GM18505 (cell line): ENCODE measurements around the gene UBAC1.

ENCODE experiments used
- ATAC-seq: cut with Tn5 transposase; IDR thresholded peaks from one replicate; pipeline ENCODE4 v1.9.1; 2021; ENCODE audit not compliant: unreplicated experiment
- POLR2A ChIP-seq: IDR thresholded peaks from 4 replicates; pipeline ENCODE4 v1.6.1; 2011; ENCODE audit warnings: borderline replicate concordance; ENCODE audit not compliant: insufficient read depth, insufficient read length; ENCODE audit errors: extremely low read depth

The UBAC1 gene

GRCh38 chr9:136001231-136001630 is 40.1 kb upstream of the UBAC1 start:
- no peak for ATAC-seq
- TF ChIP-seq POLR2A: no peak

GRCh38 chr9:135998410-135999071 is 37.4 kb upstream of the UBAC1 start:
- TF ChIP-seq POLR2A: no peak
- ATAC-seq: no peak

- no peak for TF ChIP-seq POLR2A
- ATAC-seq: no peak
Measured at GRCh38 chr9:135998016-135998380, 36.8 kb upstream of the UBAC1 start.

GRCh38 chr9:135997090-135998015 is 36.2 kb upstream of the UBAC1 start:
- no peak for TF ChIP-seq POLR2A
- no peak for ATAC-seq

- TF ChIP-seq POLR2A: no peak
- no peak for ATAC-seq
Measured at GRCh38 chr9:135995816-135996215, 34.6 kb upstream of the UBAC1 start.

- no peak for TF ChIP-seq POLR2A
- no peak for ATAC-seq
Measured at GRCh38 chr9:135994501-135995192, 33.5 kb upstream of the UBAC1 start.

- TF ChIP-seq POLR2A: no peak
Measured at GRCh38 chr9:135993765-135994500, 32.8 kb upstream of the UBAC1 start.

GRCh38 chr9:135993409-135993742 is 32.2 kb upstream of the UBAC1 start:
- TF ChIP-seq POLR2A: no peak

More at GRCh38 chr9:135993765-135994500, 32.8 kb upstream of the UBAC1 start:
- ATAC-seq: no peak

GRCh38 chr9:135992486-135993408 is 31.6 kb upstream of the UBAC1 start:
- ATAC-seq: no peak
- no peak for TF ChIP-seq POLR2A

More at GRCh38 chr9:135993409-135993742, 32.2 kb upstream of the UBAC1 start:
- ATAC-seq: no peak

GRCh38 chr9:135991771-135992170 is 30.6 kb upstream of the UBAC1 start:
- no peak for ATAC-seq
- no peak for TF ChIP-seq POLR2A

GRCh38 chr9:135990468-135991429 is 29.6 kb upstream of the UBAC1 start:
- ATAC-seq: no peak
- TF ChIP-seq POLR2A: no peak

- TF ChIP-seq POLR2A: no peak
- no peak for ATAC-seq
Measured at GRCh38 chr9:135989722-135990467, 28.7 kb upstream of the UBAC1 start.
